HG03354 (cell line): ENCODE data around the gene MRPS34.
"Not testable (repeated sequence)": the region's sequence is repeated elsewhere in the genome, so short reads cannot be mapped to it uniquely, and the experiment has no call there.

Source experiments
- ATAC-seq: cut with Tn5 transposase; IDR thresholded peaks from one replicate; pipeline ENCODE4 v1.9.1; 2021; ENCODE audit warnings: mild to moderate bottlenecking; ENCODE audit not compliant: unreplicated experiment, poor library complexity, severe bottlenecking

MRPS34 gene

GRCh38 chr16:1740234-1740633 is 32.7 kb downstream of the MRPS34 start:
- ATAC-seq: no peak

- ATAC-seq: no peak
Observed at GRCh38 chr16:1734816-1735215, 38.1 kb downstream of the MRPS34 start.

GRCh38 chr16:1734123-1734522 is 38.8 kb downstream of the MRPS34 start:
- no peak for ATAC-seq

GRCh38 chr16:1732551-1732987 is 40.4 kb downstream of the MRPS34 start:
- not testable (repeated sequence) for ATAC-seq

GRCh38 chr16:1732071-1732470 is 40.9 kb downstream of the MRPS34 start:
- no peak for ATAC-seq

GRCh38 chr16:1731603-1732002 is 41.3 kb downstream of the MRPS34 start:
- ATAC-seq: no peak

- ATAC-seq: no peak
Observed at GRCh38 chr16:1731073-1731472, 41.9 kb downstream of the MRPS34 start.

GRCh38 chr16:1729445-1729844 is 43.5 kb downstream of the MRPS34 start:
- no peak for ATAC-seq

- ATAC-seq: no peak
Observed at GRCh38 chr16:1729026-1729425, 43.9 kb downstream of the MRPS34 start.

GRCh38 chr16:1727651-1728624 is 45.0 kb downstream of the MRPS34 start:
- no peak for ATAC-seq

- no peak for ATAC-seq
Observed at GRCh38 chr16:1726661-1727502, 46.1 kb downstream of the MRPS34 start.

- no peak for ATAC-seq
Observed at GRCh38 chr16:1724491-1724890, 48.4 kb downstream of the MRPS34 start.

GRCh38 chr16:1723450-1724147 is 49.3 kb downstream of the MRPS34 start:
- no peak for ATAC-seq
